GM06990 (cell line): ENCODE measurements around the gene SMIM10L1.
A peak's percentile ranks its signal among the peaks of the same experiment; 100 is the strongest.

Source experiments
- DNase-seq: peaks from one replicate; pipeline ENCODE4 v3.0.0-alpha.2; 2011; ENCODE audit not compliant: insufficient read length; ENCODE audit errors: extremely low read depth
- H3K27me3 ChIP-seq: replicated peaks from 2 replicates; pipeline ENCODE4 v1.6.0; 2011; ENCODE audit warnings: low read length; ENCODE audit not compliant: control insufficient read depth, insufficient read depth
- H3K36me3 ChIP-seq: 2 replicates; pipeline ENCODE4 v1.5.1; 2011; ENCODE audit warnings: low read length; ENCODE audit not compliant: control insufficient read depth, insufficient read depth
- H3K4me3 ChIP-seq: replicated peaks from 2 replicates; pipeline ENCODE4 v1.5.1; 2011; ENCODE audit warnings: low read depth, mild to moderate bottlenecking, control low read depth, low read length
- CTCF ChIP-seq: IDR thresholded peaks from 2 replicates; pipeline ENCODE4 v1.5.1; 2011; ENCODE audit warnings: low read length, control low read depth, mild to moderate bottlenecking, inconsistent platforms; ENCODE audit not compliant: insufficient read depth, poor library complexity, severe bottlenecking

Gene SMIM10L1

GRCh38 chr12:11171145-11171968 is at the start of gene SMIM10L1:
TSS of gene SMIM10L1 (plus strand) at chr12:11171194. CDS start at chr12:11171357, 163 bp downstream.
- DNase-seq, result peak; percentile 92
- no peak for TF ChIP-seq CTCF
- peak within 1 kb of the TSS; percentile 90 for H3K4me3 ChIP-seq
- H3K36me3 ChIP-seq, result no peaks in the 10 kb centered on the region; the same call in 1 of the 2 replicates
- no peaks in the 10 kb centered on the region for H3K27me3 ChIP-seq

DNA sequence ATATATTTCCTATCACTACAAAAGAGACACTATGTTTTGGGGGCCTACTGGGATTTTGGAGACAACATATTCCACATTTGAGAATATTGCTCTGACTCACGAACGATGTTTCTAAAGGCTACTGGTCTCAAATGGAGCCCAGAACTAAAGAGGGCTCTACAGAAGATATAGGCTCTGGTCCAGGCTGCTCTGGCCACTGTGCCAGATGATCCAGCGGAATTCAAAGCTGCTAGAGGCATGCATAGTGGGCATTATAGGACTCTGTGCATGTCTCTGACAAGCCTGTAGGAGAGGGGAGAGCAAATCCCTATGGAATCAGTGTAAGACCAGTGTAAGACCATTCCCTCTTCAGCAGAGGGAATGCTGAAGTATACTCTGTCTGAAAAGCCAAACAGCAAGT is 40.6 kb upstream of the SMIM10L1 start:
- no peak for DNase-seq
- Histone ChIP-seq H3K36me3 (peaks cover 1% of the 10 kb centered on the region), H3K4me3 (no peak overlapping the region), H3K27me3 (no peaks in the 10 kb centered on the region)
- no peak for TF ChIP-seq CTCF

- H3K27me3 ChIP-seq, result no peaks in the 10 kb centered on the region
- H3K4me3 ChIP-seq, result no peak overlapping the region
- TF ChIP-seq CTCF, result no peak
- DNase-seq, result no peak
- peaks cover 1% of the 10 kb centered on the region for H3K36me3 ChIP-seq
Observed at GRCh38 chr12:11130999-11131398, 40.0 kb upstream of the SMIM10L1 start.

GRCh38 chr12:11133162-11133561 is 37.8 kb upstream of the SMIM10L1 start:
- TF ChIP-seq CTCF, result no peak
- no peak for DNase-seq
- Histone ChIP-seq H3K27me3 (no peaks in the 10 kb centered on the region), H3K36me3 (peaks cover 1% of the 10 kb centered on the region), H3K4me3 (no peak overlapping the region)

- H3K36me3 ChIP-seq, result peaks cover 1% of the 10 kb centered on the region
- no peak overlapping the region for H3K4me3 ChIP-seq
- no peak for DNase-seq
- H3K27me3 ChIP-seq, result no peaks in the 10 kb centered on the region
- no peak for TF ChIP-seq CTCF
Observed at GRCh38 chr12:11133816-11134215, 37.2 kb upstream of the SMIM10L1 start.

DNA sequence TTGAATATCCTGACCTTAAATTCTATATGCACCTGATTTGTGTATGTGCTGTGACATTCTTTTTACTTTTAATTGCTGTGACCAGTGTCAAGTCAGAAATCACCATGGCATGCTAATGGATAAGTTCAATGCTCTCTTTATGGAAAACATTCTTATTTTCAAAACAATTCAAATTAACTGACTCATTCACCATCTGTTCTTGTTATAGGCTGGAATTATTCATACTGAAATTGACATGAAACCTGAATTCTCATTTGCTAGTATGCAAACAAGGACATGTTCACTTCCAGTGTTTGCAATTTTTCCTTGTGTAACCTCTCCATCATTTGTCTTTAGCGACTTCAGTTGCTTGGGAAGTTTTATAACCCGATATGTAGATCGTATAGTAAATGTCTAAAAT is 36.7 kb upstream of the SMIM10L1 start, which contains the start of gene TAS2R30:
TSS of gene TAS2R30 (minus strand) at position 340 of the 400 bp plus-strand sequence. CDS start 400 bp downstream, outside the sequence.
- no peak for DNase-seq
- H3K4me3 ChIP-seq, result no peak within 1 kb of the TSS
- peaks cover 1% of the 10 kb centered on the region for H3K36me3 ChIP-seq
- TF ChIP-seq CTCF, result no peak
- H3K27me3 ChIP-seq, result no peaks in the 10 kb centered on the region
